GM12878 (cell line): Measurements from ENCODE around the gene IRGC. TPM values are rescaled to one million over a fixed set of nuclear protein-coding genes. Genes with fewer than 3 reads are reported as not detected.

Source experiments
- BHLHE40 ChIP-seq, 2 experiments: fragments of 450-650 bp in 1 of 2; IDR thresholded peaks; 2 replicates each; pipeline ENCODE4 v1.6.1; 2011 to 2017; ENCODE audit warnings: low read depth in 2 of 2, borderline replicate concordance in 1 of 2, improper control_type of control experiment in 1 of 2, low read length in 1 of 2, mild to moderate bottlenecking in 1 of 2
- EP300 ChIP-seq, 2 experiments: fragments of 150-350 bp in 1 of 2; IDR thresholded peaks; 2 replicates each; pipeline ENCODE4 v1.6.1; 2011 to 2012; ENCODE audit warnings: low read depth in 2 of 2, low read length in 2 of 2, borderline replicate concordance in 1 of 2, improper control_type of control experiment in 1 of 2, inconsistent platforms in 1 of 2; ENCODE audit not compliant: control insufficient read depth in 1 of 2
- IKZF1 ChIP-seq: fragments of 450-650 bp; conservative IDR thresholded peaks from 2 replicates; pipeline ENCODE4 v1.6.1; 2017; ENCODE audit warnings: antibody characterized with exemption, mild to moderate bottlenecking
- MEF2A ChIP-seq: IDR thresholded peaks from 2 replicates; pipeline ENCODE4 v1.6.1; 2011; ENCODE audit warnings: low read depth, mild to moderate bottlenecking, low read length, moderate library complexity; ENCODE audit not compliant: insufficient read depth
- PAX5 ChIP-seq: IDR thresholded peaks from 2 replicates; pipeline ENCODE4 v1.6.1; 2011; ENCODE audit warnings: low read depth, low read length, borderline replicate concordance
- PKNOX1 ChIP-seq: fragments of 450-650 bp; IDR thresholded peaks from 2 replicates; pipeline ENCODE4 v1.6.1; 2016; ENCODE audit warnings: mild to moderate bottlenecking
- POLR2AphosphoS5 ChIP-seq: IDR thresholded peaks from 2 replicates; pipeline ENCODE4 v1.6.1; 2011; ENCODE audit warnings: mild to moderate bottlenecking, low read length, inconsistent platforms
- REST ChIP-seq: IDR thresholded peaks from 2 replicates; pipeline ENCODE4 v1.6.1; 2012; ENCODE audit warnings: mild to moderate bottlenecking, low read depth, low read length
- SMARCA5 ChIP-seq: fragments of 450-650 bp; IDR thresholded peaks from 2 replicates; pipeline ENCODE4 v1.6.1; 2017; ENCODE audit warnings: mild to moderate bottlenecking
- SMC3 ChIP-seq: IDR thresholded peaks from 2 replicates; pipeline ENCODE4 v1.6.1; 2011; ENCODE audit warnings: low read length, improper control_type of control experiment, borderline replicate concordance
- SRF ChIP-seq, 2 experiments: IDR thresholded peaks; 2 replicates each; pipeline ENCODE4 v1.6.1; 2011; ENCODE audit warnings: low read depth in 2 of 2, low read length in 2 of 2, mild to moderate bottlenecking in 1 of 2, moderate library complexity in 1 of 2
- TAF1 ChIP-seq: IDR thresholded peaks from 2 replicates; pipeline ENCODE4 v1.6.1; 2011; ENCODE audit warnings: mild to moderate bottlenecking, low read depth, low read length, borderline replicate concordance
- TCF7 ChIP-seq: IDR thresholded peaks from 2 replicates; pipeline ENCODE4 v1.6.1; 2014; ENCODE audit warnings: antibody characterized with exemption, borderline replicate concordance
- YBX1 ChIP-seq: fragments of 450-650 bp; IDR thresholded peaks from 2 replicates; pipeline ENCODE4 v1.6.1; 2016; ENCODE audit warnings: antibody characterized with exemption
- ZBTB40 ChIP-seq: fragments of 450-650 bp; IDR thresholded peaks from 2 replicates; pipeline ENCODE4 v1.6.1; 2016; ENCODE audit warnings: mild to moderate bottlenecking, moderate library complexity, borderline replicate concordance
- polyA plus RNA-seq, 11 experiments: library from polyadenylated mRNA; depleted of rRNA in 4 of 11; unstranded in 6 of 11; stranded (reverse) in 5 of 11; fragments of >200 nt; fragmentation: Nextera tagmentation in 4 of 11; fragmentation: Illumina TruSeq in 1 of 11; extraction: Ambion mirVana in 4 of 11; extraction: Trizol in 1 of 11; gene quantifications; 1 replicate in 1 of 11; 2 replicates in 10 of 11; pipeline versions ENCODE4 v1.2.1 to v1.2.3, GENCODE V29; 2011 to 2016; ENCODE audit warnings: inconsistent platforms in 2 of 11, missing spikeins in 2 of 11, low read depth in 1 of 11
- total RNA-seq, 4 experiments: library from RNA; depleted of rRNA in 3 of 4; stranded (reverse); fragments of >200 nt in 3 of 4; fragmentation: Illumina TruSeq in 1 of 4; extraction: Trizol in 1 of 4; gene quantifications; 2 replicates each; pipeline versions ENCODE4 v1.2.1 to v1.2.3, GENCODE V29; 2013 to 2021
- TF ChIP-seq, protein P1 (sequence below): IDR thresholded peaks from 2 replicates; pipeline ENCODE4 v1.6.1; 2012; ENCODE audit warnings: low read depth, low read length, improper control_type of control experiment
- TF ChIP-seq, protein P2 (sequence below): fragments of 450-650 bp; IDR thresholded peaks from 2 replicates; pipeline ENCODE4 v1.6.1; 2017; ENCODE audit warnings: borderline replicate concordance

The IRGC gene
- total and polyA plus RNA-seq, 10 of the 15 experiments (the other 5 are each of a cell fraction or from before 2014, with no cell fraction given): 0.04 TPM; not detected in 9

- no peak for TF ChIP-seq POLR2AphosphoS5
- TF ChIP-seq IKZF1: peak; percentile 100
- no peak; the same call in 1 of the 2 replicates for TF ChIP-seq SMC3
- peak; percentile 44; the same call in 1 of the 2 replicates for TF ChIP-seq ZBTB40
- TF ChIP-seq, protein P1, sequence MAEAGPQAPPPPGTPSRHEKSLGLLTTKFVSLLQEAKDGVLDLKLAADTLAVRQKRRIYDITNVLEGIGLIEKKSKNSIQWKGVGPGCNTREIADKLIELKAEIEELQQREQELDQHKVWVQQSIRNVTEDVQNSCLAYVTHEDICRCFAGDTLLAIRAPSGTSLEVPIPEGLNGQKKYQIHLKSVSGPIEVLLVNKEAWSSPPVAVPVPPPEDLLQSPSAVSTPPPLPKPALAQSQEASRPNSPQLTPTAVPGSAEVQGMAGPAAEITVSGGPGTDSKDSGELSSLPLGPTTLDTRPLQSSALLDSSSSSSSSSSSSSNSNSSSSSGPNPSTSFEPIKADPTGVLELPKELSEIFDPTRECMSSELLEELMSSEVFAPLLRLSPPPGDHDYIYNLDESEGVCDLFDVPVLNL: no peak
- TF ChIP-seq BHLHE40 (IDR thresholded peaks at IDR 0.05; ENCODE audit: borderline replicate concordance in 1 of 2, low read depth in 2 of 2, low read length in 1 of 2): peak; percentile 78 to 80
- TF ChIP-seq MEF2A: peak; percentile 83
- TF ChIP-seq PKNOX1: peak; percentile 83
- TF ChIP-seq REST: no peak
- 0 out of 2 replicates have a peak, but pooled peaks have one; percentile 80 for TF ChIP-seq TCF7
- peak; percentile 96 to 99 for TF ChIP-seq EP300 (IDR thresholded peaks at IDR 0.05; ENCODE audit: borderline replicate concordance in 1 of 2, control insufficient read depth in 1 of 2, low read depth in 2 of 2, low read length in 2 of 2)
- TF ChIP-seq SMARCA5: peak; percentile 93; the same call in 1 of the 2 replicates
- peak in 1 of 2 experiments; percentile 87; a peak in 2 of 4 replicates for TF ChIP-seq SRF (IDR thresholded peaks at IDR 0.05; ENCODE audit: low read depth in 2 of 2, low read length in 2 of 2)
- no peak for TF ChIP-seq TAF1
- TF ChIP-seq, protein P2, sequence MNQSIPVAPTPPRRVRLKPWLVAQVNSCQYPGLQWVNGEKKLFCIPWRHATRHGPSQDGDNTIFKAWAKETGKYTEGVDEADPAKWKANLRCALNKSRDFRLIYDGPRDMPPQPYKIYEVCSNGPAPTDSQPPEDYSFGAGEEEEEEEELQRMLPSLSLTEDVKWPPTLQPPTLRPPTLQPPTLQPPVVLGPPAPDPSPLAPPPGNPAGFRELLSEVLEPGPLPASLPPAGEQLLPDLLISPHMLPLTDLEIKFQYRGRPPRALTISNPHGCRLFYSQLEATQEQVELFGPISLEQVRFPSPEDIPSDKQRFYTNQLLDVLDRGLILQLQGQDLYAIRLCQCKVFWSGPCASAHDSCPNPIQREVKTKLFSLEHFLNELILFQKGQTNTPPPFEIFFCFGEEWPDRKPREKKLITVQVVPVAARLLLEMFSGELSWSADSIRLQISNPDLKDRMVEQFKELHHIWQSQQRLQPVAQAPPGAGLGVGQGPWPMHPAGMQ: peak; percentile 38; the same call in 1 of the 2 replicates
- TF ChIP-seq PAX5: peak; percentile 98
- no peak for TF ChIP-seq YBX1
These were observed 49.4 kb downstream of the IRGC start (continued) for GRCh38 chr19:43765109-43765876.
